Measurements from ENCODE around the gene INPP5B.

Gene INPP5B

DNA sequence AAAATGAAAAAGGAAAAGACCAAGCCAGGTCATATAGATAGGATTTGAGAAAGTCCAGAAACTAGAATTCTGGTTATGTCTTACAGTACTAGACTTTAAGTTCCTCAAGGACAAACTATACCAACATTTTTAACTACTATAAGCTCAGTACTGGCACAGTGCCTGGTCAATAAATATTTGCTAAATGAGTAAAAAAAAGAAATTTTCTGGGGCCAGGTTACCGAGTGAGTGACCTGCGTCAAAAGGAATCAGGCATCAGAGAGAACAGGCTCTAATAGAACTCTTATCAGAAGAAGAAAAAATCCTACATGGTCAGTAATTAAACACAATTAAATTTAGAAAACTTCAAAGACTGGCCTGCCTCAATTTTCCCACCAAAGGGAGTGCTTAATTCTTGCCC, 115.0 kb downstream of the INPP5B start:
- no peak for DNase-seq (ENCODE audit: low read depth)

DNA sequence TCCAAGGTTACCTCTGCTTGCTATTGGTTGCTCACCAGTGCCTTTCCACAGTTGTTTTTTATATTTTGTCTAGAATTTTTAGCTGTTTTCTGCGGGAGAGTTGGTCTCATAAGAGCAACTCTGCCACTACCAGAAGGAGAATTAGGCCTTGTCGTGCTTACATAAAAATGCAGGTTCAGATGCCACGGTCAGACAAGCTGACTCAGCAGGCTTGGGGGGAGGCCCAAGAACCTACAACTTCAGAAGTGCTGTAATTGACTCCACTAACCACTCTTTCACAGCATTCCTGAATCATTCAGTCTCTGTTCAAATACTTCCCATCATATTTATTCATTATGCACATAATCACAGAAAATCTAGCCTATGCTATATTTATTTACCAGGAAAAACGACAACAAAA, 115.7 kb downstream of the INPP5B start:
- DNase-seq (ENCODE audit: low read depth) = no peak

DNA sequence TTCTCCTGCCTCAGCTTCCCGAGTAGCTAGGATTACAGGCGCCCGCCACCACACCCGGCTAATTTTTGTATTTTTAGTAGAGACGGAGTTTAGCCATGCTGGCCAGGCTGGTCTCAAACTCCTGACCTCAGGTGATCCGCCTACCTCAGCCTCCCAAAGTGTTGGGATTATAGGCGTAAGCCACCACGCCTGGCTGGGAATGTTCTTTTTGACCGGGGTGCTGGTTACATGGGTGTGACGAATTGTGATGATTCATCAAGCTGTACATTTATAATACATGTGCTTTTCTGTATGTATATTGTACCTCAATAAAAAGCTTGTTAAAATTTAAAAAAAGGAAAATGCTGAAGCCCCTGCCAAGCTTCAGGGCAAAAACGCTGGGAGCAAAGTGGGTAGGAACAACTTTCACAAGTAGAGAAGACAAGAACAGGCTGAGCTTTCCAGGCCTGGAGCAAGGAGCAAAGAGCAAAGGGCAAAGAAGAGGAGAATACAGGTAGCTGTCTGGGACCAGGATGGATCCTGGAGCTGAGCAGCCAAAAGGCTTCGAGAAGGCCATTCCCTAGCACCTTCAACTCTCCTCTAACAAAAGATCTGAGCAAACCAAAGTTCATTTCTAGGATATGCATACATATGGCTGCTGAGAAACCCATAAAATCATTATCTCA, 118.3 kb downstream of the INPP5B start:
- no peak for DNase-seq (ENCODE audit: low read depth)

DNA sequence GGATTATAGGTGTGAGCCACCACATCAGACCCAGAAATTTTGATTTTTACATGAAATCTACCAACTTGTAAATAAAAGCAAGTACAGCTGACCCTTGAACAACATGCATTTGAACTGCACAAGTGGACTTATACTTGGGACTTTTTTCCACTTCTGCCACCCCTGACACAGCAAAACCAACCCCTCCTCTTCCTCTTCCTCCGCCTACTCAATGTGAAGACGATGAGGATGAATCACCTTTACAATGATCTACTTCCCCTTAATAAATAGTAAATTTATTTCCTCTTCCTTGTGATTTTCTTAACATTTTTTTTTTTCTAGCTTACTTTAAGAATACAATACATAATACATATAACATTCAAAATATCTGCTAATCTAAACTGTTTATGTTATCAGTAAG, 121.3 kb downstream of the INPP5B start:
- no peak for DNase-seq (ENCODE audit: low read depth)

DNA sequence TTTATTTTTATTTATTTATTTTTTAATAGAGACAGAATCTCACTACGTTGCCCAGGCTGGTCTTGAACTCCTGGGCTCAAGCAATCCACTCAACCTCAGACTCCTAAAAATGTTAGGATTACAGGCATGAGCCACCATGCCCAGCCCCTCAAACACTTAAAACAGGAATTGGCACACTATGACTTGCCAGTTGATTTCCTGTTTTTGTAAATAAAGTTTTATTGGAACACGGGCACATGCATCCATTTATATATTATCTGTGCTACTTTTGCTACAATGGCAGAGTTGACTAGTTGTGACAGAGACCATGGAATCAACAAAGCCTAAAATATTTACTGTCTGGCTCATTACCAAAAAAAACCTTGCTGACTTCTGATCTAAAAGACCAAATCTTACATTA, 122.9 kb downstream of the INPP5B start:
- no peak for DNase-seq (ENCODE audit: low read depth)

DNA sequence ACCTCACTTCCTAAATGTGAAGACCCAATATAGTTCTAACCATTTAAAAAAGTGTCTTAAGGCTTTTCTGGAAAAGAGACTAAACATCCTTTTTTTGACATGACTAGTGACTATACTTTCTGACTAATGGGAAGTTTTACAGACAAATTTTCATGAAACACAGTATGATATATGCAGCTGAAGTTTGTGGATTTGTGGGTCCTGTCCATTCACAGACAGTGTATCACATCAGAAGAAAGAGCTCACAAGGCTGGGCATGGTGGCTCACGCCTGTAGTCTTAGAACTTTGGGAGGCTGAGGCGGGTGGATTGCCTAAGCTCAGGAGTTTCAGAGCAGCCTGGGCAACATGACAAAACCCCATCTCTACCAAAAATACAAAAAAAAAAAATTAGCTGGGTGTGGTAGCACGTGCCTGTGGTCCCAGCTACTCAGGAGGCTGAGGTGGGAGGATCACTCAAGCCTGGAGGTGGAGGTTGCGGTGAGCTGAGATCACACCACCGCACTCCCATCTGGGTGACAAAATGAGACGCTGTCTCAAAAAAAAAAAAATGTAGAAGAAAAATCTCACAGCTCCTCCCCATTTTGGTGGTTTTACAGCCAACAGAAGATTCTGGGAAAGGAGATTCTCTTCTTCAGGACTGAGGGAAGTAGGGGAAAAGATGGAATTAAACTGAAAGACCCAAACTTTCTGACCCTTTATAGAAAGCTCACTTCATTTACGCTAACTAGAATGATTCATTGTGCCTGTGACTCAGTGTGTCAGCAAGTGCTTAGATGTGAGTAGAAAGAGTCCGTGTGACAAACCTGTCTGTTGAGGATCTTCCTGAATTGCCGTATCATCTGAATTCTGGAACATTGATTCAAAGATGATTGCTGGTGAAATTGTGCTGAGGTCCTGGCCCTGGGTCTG, 123.7 kb downstream of the INPP5B start:
- DNase-seq (ENCODE audit: low read depth) = no peak

DNA sequence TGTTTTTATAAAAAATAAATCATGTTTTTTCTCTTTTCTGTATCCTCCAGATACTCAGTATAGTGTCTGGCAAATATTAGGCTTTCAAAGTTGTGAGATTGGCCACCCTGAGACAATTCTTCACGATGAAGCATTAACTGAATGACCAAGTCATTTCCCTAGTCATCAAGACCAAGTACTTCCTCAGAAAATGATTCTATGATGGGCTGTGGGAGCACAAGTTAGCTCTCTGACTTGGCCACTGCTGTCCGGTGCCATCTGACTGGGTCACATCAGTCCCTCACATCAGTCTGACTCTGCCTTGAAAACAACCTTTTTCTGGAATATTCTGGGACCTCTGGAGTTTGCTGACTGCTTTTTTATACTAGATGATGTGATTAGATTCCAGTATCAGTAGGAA, 125.4 kb downstream of the INPP5B start:
- DNase-seq (ENCODE audit: low read depth) = no peak

DNA sequence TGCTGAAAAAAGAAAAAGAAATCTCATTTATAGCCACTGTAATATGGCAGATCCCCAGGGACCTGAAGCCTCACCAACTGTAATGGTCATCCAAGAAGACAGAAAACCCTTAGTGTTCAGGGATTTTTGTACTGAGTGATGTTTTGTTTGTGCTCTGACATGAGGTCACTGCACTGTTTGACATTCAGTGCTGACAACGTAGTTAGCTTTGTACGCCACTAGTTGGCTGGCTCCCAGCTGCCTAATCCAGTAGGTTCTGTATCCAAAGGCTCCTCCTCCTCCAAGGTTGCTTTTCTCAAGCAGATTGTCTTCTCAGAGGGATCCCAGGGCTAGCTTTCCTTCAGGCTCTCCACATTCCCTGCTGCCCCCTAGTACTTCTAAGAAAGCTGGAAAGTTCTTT, 129.4 kb downstream of the INPP5B start:
- DNase-seq (ENCODE audit: low read depth) = no peak

DNA sequence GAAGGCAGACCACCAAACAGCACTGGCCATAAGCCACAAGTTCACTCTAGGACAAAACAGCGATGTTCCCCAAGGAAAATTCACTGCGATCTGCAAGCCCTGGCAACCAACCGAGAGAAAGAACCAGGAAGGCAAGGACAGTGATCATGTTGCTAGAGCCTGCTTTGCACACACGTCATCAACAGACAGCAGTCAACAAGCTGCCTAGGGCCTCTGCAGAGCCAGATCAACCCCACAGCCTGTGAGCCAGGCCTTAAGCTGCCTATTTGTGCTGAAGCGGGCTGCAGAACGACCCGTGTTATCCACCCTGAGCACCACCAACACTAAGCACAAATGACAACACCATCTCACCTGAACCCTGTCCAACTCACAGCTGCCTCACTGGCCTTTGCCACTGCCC, 132.6 kb downstream of the INPP5B start:
- no peak for DNase-seq (ENCODE audit: low read depth)

DNA sequence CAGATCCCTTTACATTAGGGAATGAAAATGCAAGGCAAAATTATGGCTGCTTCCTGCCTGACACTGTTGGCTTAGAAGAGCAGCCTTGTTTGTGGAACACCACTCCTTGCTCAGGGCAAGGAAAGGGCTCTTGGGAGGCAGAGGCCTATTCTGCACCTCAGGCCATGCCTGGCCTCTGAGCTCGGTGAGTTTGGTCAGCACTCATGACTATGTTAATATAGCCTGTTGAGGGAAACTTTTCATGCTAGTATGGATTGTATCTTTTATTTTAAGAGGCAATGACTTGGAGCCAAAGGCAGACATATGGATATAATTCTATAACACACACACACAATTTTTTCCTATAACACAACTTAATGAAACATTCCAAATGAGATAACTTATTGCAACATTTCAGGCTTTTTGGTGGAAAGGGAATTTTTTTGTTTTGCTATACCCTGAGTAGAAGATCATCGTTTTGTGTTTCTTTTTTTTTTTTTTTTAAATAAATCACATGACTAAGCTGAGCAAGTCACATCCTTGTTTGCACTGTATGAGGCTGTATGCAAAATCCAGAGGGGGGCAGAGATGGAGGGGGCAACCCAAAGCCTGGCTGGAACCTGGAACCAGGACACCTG, 133.2 kb downstream of the INPP5B start:
- DNase-seq (ENCODE audit: low read depth) = no peak

DNA sequence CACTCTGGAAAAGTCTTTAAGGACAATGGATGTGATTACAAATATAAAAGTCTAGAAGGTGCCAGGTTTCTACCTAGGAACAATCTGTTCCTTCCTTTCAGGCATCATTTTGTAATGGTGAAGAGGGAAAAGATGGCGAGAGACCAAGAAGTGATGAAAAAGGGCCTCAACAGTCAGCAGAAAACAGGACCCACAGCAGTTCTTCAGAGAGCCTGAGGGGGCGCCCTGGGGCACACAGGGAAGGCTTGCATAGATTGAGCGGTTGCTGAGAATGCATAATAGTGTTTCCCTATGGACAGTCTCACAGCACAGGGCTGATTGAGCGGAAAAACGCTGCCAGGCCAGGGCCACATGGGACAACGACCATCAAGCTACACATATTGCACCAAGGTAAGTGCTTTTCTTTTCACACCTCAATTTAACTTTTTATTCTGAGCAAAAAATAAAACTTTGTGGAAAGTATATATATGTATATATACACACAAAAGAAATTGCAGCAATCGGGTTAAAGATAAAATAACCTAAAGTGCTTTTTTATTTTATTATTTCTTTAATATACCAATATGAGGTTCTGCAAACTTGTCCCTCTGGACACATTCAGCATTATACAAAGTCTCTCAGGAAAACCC, 135.7 kb downstream of the INPP5B start:
- no peak for DNase-seq (ENCODE audit: low read depth)

Data from stimulated activated CD4-positive, alpha-beta T cell treated with anti-CD3 and anti-CD28 coated beads, Interleukin-2, amount 100 ng/mL, for 4 hours (primary cell).